Stimulated activated CD8-positive, alpha-beta memory T cell treated with anti-CD3 and anti-CD28 coated beads, Interleukin-15, amount 100 ng/mL, for 24 hours (primary cell): Measurements from ENCODE around the gene WASF3.

ENCODE experiments used
- DNase-seq: peaks from one replicate; pipeline ENCODE4 v3.0.0-alpha.2; 2020; ENCODE audit warnings: low read depth

The WASF3 gene

DNA sequence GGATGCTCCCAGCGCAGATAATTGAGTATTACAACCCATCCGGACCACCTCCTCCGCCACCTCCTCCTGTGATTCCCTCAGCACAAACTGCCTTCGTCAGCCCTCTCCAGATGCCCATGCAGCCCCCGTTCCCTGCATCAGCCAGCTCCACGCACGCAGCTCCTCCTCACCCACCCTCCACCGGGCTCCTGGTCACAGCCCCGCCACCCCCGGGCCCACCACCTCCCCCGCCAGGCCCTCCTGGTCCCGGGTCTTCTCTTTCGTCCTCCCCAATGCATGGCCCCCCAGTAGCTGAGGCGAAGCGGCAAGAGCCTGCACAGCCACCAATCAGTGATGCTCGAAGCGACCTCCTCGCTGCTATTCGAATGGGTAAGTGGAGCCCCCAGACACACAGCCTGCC lies 125.1 kb downstream of the WASF3 start:
- no peak for DNase-seq

GRCh38 chr13:26685606-26686005 lies 128.1 kb downstream of the WASF3 start:
- DNase-seq = no peak

- DNase-seq = no peak
Observed at GRCh38 chr13:26686285-26686684, 128.8 kb downstream of the WASF3 start.

DNA sequence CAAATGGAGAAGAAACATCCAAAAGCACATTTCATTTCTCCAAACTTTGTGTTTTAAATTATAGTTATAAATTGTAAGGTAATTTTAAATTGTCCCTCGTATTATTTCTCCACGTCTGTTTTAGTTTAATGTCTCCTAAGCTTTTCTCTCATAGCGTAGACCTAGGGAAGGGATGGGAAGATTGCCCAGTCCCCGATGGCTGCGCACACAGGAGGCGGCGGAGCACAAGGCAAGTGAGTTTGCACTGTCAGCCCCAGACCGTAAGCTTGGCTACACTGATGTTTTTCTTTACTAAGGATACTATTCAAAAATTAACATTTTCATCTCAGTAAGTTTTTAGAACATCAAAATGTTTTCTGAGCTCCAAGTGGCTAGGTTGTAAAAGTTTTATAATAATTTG lies 130.8 kb downstream of the WASF3 start:
- DNase-seq = no peak

- no peak for DNase-seq
Observed at GRCh38 chr13:26688980-26689379, 131.5 kb downstream of the WASF3 start.

DNA sequence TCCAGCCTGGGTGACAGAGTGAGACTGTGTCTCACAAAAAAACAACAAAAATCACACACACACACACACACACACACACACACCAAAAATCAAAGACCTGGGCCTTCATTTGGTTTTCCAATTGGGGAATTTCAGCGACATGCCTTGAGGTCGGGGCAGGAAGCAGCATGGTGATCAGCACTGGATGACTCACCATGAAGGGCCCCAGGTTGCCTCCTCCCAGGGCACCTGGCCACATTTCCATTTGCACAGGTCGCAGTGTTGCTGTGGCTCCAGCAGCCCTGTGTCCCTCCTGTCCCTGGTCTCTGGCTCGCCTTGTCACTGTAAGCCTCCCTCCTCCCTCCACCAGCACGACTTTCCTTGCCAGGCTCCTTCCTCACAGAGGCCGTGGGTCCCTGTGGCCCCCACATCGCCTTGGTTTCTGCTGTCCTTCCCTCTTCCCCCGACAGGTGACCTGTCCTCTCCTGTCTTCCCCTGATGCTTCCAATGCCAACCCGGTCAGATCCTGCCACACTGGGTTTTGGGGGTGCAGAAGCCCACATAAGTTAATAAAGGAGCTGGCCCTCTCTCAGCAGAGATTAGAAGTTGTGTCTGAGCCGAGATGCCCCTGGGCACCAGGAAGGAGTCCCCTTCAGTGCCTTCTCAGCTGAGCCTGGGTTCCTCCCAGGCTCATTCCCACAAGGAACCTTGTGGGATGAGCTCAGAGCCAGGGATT lies 136.4 kb downstream of the WASF3 start:
- DNase-seq = no peak

DNA sequence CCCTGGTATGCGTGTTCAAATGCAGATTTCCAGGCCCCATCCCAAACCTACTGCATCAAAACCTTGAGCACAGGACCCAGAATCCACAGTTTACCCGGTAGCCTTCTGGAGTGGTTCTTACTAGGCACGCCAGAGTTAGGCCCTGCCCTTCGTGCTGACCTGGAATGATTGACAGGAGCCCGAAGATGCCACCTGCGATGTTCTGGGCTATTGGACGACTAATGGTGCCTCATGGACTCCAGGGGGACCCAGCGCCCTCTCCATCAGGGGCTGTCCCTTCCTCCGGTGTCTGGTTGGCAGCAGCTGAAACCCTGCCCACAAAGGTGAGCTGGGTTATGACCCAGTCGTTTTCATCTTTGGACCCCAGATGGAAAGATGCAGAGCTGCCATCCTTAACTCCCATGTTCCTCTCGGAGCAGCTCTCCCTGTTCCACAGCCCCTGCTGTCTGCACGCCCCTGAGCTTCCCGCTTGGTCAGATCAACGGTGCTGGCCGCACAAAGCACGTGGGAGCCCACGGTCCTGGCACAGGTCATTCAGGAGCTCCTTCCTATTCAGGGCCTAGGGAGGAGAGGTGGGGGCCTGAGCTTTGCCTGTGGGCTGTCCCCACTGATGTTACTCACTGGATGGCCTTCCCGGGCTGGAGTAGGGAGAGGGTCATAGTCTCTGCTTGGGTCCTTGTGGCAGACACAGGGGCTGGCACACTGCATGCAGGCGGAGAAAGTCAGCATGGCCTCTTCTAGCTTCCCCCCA lies 137.3 kb downstream of the WASF3 start:
- DNase-seq = no peak

DNA sequence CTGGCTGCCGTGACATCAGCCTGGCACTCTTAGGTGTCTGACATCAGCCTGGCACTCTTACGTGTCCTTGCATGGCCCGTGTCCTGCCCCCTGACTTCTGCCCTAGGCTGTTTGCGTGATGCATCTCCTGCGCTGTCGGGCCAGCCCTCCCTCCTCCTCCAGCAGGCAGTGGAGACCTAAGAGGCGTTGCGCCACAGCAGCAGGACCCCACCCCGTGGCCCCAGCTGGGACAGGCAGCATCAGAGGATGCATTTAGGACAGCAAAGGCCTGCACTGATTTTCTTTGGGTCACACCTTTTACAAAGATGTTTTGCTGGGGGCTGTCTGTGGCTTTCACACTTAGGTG lies 137.8 kb downstream of the WASF3 start:
- DNase-seq = no peak

GRCh38 chr13:26695891-26696311 lies 138.4 kb downstream of the WASF3 start:
- DNase-seq = no peak

- DNase-seq = no peak
Observed at GRCh38 chr13:26697069-26697955, 139.8 kb downstream of the WASF3 start.

DNA sequence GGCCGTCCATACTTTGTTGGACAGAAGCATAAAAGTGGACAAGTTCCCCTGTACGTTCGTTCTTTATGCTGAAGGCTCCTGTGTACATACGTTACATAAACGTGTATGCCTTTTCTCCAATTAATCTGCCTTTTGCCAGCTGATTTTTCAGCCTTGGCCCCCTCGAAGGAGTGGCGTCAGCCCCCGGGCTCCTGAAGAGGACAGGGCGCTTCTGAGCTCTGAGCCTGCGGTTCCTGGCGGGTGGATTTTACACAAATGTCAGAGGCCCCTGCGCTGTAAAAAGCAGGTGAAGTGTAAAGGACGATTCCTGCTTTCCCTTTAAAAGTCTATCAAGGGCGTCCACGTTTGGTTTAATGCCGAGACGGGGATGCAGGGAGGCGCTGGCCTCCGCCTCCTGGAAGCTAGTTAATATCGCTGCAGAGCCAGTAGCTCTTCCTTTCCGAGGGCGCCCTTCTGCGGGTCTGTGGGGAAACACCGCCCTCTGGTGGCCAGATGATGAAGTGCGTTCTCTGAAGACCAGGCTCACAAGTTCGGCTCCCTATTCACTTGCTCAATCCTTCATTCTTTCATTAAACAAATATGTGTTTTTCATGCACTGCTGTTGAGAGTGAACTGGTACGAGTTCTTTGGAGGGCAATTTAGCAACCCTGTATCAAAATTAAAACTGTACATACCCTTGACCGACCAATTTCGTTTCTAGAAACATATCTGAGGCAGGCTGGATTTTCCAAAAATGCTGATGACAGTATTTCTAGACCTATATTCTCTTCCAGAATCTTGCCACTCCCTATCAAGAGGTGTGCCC lies 141.1 kb downstream of the WASF3 start:
- DNase-seq = peak; percentile 74

GRCh38 chr13:26699197-26699490 lies 141.7 kb downstream of the WASF3 start:
- DNase-seq = no peak

DNA sequence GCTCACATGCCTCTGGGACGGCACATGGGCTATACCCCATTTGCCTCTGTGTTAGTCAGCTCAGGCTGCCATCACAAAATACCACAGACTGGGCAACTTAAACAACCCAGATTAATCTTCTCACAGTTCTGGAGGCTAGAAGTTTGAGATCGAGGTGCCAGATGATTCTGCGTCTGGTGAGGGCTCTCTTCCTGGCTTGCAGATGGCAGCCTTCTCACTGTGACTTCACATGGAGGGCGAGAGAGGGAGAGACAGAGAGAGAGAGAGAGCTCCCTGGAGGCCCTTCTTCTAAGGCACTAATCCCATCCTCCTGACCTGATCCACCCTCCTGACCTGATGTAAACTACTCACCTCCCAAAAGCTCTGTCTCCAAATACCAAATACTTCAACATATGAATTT lies 148.1 kb downstream of the WASF3 start:
- DNase-seq = no peak

GRCh38 chr13:26706381-26706780 lies 148.9 kb downstream of the WASF3 start:
- DNase-seq = no peak

DNA sequence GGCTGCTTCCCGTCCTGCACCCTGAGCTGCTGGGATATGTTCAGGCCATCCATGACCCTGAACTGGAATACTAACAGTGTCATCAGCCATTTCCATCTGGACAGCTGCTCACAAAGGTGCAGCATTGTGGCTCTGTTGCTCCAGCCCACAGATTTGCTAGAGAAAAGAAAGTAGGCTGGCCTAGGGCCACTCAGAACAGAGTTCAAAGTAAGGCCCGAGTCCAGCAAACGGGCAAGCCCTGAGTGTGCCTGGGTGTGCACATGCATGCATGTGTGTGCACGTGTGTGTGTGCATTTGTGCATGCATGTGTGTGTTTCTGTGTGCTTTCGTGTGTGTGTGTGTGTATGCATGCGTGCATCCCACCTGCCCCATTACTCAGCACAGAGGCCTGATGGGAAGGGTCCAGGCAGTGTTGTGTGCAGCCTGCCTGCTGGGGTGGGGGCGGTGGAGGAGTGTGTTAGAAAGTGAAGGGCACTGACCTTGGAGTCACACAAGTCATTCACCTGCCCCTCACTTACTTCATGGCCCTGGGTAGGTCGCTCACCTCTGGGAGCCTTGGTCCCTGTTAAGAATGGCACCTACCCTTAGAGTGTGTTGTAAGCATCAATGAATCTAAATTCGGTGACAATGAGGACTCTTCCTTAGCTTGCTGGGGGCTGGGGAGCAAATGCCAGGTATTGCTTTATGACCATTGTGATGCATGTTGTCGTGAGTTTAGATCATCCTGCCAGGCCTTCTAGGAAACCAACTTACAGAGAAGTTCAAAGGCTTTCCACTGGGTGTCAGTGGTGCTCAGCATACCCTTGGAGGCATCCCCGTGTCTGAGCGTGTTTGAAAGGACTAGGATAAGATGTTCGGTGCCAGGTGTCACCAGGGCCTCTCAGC lies 149.9 kb downstream of the WASF3 start:
- no peak for DNase-seq

- no peak for DNase-seq
Observed at GRCh38 chr13:26708007-26708297, 150.5 kb downstream of the WASF3 start.

- no peak for DNase-seq
Observed at GRCh38 chr13:26709461-26709860, 152.0 kb downstream of the WASF3 start.

GRCh38 chr13:26710166-26710565 lies 152.7 kb downstream of the WASF3 start:
- DNase-seq = no peak

- DNase-seq = no peak
Observed at GRCh38 chr13:26711211-26711610, 153.7 kb downstream of the WASF3 start.

DNA sequence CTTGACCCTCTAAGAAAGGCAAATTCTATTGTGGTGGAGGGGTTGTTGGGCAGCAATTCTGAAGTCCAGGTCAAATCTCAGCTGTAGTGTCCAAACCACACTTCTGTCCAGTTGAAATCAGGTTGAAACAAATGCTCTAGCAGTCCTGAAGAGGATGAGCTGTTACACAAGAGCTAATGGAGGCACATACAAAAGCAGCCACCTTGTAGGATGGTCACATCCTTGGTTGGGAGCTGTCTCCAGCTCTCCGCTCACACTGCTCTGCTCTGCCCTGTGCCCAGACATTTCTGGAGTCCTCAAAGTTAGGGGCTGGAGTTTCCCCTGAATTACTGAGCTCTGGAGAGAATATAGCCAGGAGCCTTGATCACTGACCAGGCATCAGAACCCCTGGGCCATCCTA lies 155.9 kb downstream of the WASF3 start:
- no peak for DNase-seq

GRCh38 chr13:26716984-26717383 lies 159.5 kb downstream of the WASF3 start:
- no peak for DNase-seq
